Right hindlimb (tissue), 1 donor: Measurements from ENCODE around the gene FMNL1.

Source experiments
- DNase-seq: peaks from one replicate; pipeline ENCODE4 v3.0.0-alpha.2; 2018

The FMNL1 gene

GRCh38 chr17:45284176-45285140, 62.8 kb downstream of the FMNL1 start:
- DNase-seq: no peak

- no peak for DNase-seq
These were observed 64.6 kb downstream of the FMNL1 start for GRCh38 chr17:45286286-45286685.

- peak; percentile 76 for DNase-seq
These were observed 66.1 kb downstream of the FMNL1 start for GRCh38 chr17:45287526-45288500.

- DNase-seq: peak; percentile 49
These were observed 67.1 kb downstream of the FMNL1 start for GRCh38 chr17:45288825-45289224.

- DNase-seq: peak; percentile 19
These were observed 67.9 kb downstream of the FMNL1 start for GRCh38 chr17:45289301-45290268.

GRCh38 chr17:45290269-45290765, 68.6 kb downstream of the FMNL1 start:
- DNase-seq: peak; percentile 16

- peak; percentile 37 for DNase-seq
These were observed 69.6 kb downstream of the FMNL1 start for GRCh38 chr17:45291171-45291805.

- no peak for DNase-seq
These were observed 71.2 kb downstream of the FMNL1 start for GRCh38 chr17:45292696-45293412.

GRCh38 chr17:45293413-45294211, 71.9 kb downstream of the FMNL1 start:
- peak; percentile 67 for DNase-seq

GRCh38 chr17:45294506-45294905, 72.8 kb downstream of the FMNL1 start:
- DNase-seq: peak; percentile 24

- peak; percentile 14 for DNase-seq
These were observed 74.5 kb downstream of the FMNL1 start for GRCh38 chr17:45296003-45296832.

GRCh38 chr17:45296833-45297124, 75.1 kb downstream of the FMNL1 start:
- no peak for DNase-seq
